Central memory CD8-positive, alpha-beta T cell (primary cell): Measurements from ENCODE around the gene MAP2.
A peak's percentile ranks its signal among the peaks of the same experiment; 100 is the strongest.

Experiments
- ATAC-seq: fragments of 150-1000 bp; cut with Tn5 transposase; replicated peaks from 2 replicates; pipeline ENCODE4 v1.10.0; 2022; ENCODE audit warnings: mild to moderate bottlenecking, moderate FRiP score, moderate number of reproducible peaks; ENCODE audit not compliant: poor library complexity, severe bottlenecking; ENCODE audit errors: extremely low read depth
- DNase-seq, 2 donors: peaks; one replicate each; pipeline ENCODE4 v3.0.0; 2021; ENCODE audit warnings: low spot score in 2 of 2
- H3K27ac Mint-ChIP-seq: one replicate; pipeline ENCODE4 v1.8.0; 2022; ENCODE audit warnings: low read depth, mild to moderate bottlenecking, moderate library complexity, mixed read lengths
- H3K27me3 Mint-ChIP-seq: one replicate; pipeline ENCODE4 v1.8.0; 2022; ENCODE audit warnings: mixed read lengths
- H3K36me3 Mint-ChIP-seq: one replicate; pipeline ENCODE4 v1.8.0; 2022; ENCODE audit warnings: mild to moderate bottlenecking, moderate library complexity, mixed read lengths; ENCODE audit not compliant: insufficient read depth
- H3K4me1 Mint-ChIP-seq: one replicate; pipeline ENCODE4 v1.8.0; 2022; ENCODE audit warnings: mixed read lengths
- H3K4me3 Mint-ChIP-seq: one replicate; pipeline ENCODE4 v1.8.0; 2022; ENCODE audit warnings: mild to moderate bottlenecking, moderate library complexity, mixed read lengths
- H3K9me3 Mint-ChIP-seq: one replicate; pipeline ENCODE4 v1.8.0; 2022; ENCODE audit warnings: mixed read lengths

MAP2 gene

GRCh38 chr2:209423562-209424198 lies at the start of gene MAP2:
MAP2 (plus strand) TSS chr2:209424047; CDS start chr2:209653171, 229,124 bp downstream.
- Mint-ChIP-seq H3K4me1 (peaks cover 9% of the 10 kb centered on the region), H3K27ac (no peak within 1 kb of the TSS), H3K4me3 (peak within 1 kb of the TSS; percentile 31), H3K27me3 (peaks cover 22% of the 10 kb centered on the region), H3K36me3 (no peaks in the 10 kb centered on the region), H3K9me3 (no peaks in the 10 kb centered on the region)
- ATAC-seq (peak; percentile 67), DNase-seq (peak in 1 of 2 donors; percentile 13)

DNA sequence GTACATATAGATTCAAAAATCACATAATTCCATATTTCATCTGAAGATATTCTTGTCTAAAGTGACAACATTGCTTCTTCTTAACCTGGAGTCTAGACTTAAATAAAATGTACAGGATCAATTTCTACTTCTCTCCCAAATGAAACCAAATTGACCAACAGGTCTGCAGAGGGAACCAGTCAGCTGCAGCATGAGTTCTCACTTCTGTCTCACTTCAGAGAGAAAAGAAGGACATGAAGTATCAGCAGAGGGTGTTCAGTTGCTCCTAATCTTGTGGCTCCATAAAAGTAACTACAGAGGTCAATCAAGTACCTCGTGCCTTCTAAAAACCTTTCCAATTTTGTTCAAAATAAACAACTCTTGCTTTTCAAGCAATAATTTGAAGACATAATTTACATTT lies 47.2 kb upstream of the MAP2 start:
- Mint-ChIP-seq H3K9me3 (peaks cover 27% of the 10 kb centered on the region), H3K4me1 (no peaks in the 10 kb centered on the region), H3K27ac (no peak overlapping the region), H3K27me3 (no peaks in the 10 kb centered on the region), H3K4me3 (no peak overlapping the region), H3K36me3 (no peaks in the 10 kb centered on the region)
- no peak for ATAC-seq
- no peak for DNase-seq

- peak; percentile 14 for ATAC-seq
Observed at GRCh38 chr2:209380293-209380692, 43.6 kb upstream of the MAP2 start.

DNA sequence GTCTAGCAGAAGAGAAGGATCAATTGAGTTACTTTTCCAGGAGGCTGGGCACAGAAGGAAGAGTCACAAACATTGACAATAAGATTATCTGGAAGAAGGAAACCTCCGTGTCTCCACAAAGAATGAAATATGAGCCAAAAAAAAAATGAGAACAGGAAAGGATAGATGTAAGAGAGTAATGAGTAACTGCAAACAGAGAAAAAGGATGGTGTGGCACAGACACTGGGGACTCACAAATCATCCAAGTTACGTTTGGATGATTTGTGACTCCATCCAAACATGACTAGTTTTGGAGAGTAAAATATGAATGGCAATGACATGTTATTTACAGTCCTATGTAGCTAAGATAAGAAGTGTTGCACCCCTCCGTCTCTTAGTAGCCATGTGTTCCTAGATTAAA lies 42.8 kb upstream of the MAP2 start:
- H3K36me3 Mint-ChIP-seq: no peaks in the 10 kb centered on the region
- no peak overlapping the region for H3K27ac Mint-ChIP-seq
- H3K4me3 Mint-ChIP-seq: no peak overlapping the region
- H3K9me3 Mint-ChIP-seq: peaks cover 3% of the 10 kb centered on the region
- ATAC-seq: no peak
- H3K27me3 Mint-ChIP-seq: no peaks in the 10 kb centered on the region
- no peaks in the 10 kb centered on the region for H3K4me1 Mint-ChIP-seq
- no peak for DNase-seq

More at GRCh38 chr2:209380293-209380692, 43.6 kb upstream of the MAP2 start:
- H3K4me1 Mint-ChIP-seq: no peaks in the 10 kb centered on the region
- DNase-seq: no peak
- no peak overlapping the region for H3K27ac Mint-ChIP-seq
- H3K4me3 Mint-ChIP-seq: no peak overlapping the region
- H3K9me3 Mint-ChIP-seq: peaks cover 11% of the 10 kb centered on the region
- H3K36me3 Mint-ChIP-seq: no peaks in the 10 kb centered on the region
- H3K27me3 Mint-ChIP-seq: no peaks in the 10 kb centered on the region

- DNase-seq: no peak
- Mint-ChIP-seq H3K27ac (no peak overlapping the region), H3K36me3 (no peaks in the 10 kb centered on the region), H3K27me3 (no peaks in the 10 kb centered on the region), H3K4me3 (no peak overlapping the region), H3K4me1 (no peaks in the 10 kb centered on the region), H3K9me3 (no peaks in the 10 kb centered on the region)
- no peak for ATAC-seq
Observed at GRCh38 chr2:209382775-209383174, 41.1 kb upstream of the MAP2 start.

DNA sequence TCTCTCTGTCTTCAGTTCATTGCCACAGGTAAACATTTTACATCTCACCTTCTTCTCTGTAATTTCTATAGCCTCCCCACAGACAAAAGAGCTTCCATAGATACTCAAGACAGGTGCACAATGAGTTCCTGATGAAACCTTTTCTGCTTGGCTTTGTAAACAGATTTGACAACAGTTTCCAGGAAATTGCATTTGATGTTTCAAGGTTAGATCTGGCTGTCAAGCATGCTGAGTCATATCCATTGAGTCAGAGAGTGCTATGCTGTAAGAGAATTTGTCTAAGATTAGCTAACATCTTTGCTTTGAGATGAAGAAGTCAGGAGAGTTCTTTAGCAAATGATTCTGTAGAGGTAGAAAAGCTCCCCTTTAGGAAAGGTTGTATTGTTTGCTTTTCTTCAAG lies 40.6 kb upstream of the MAP2 start:
- no peaks in the 10 kb centered on the region for H3K27me3 Mint-ChIP-seq
- no peak overlapping the region for H3K4me3 Mint-ChIP-seq
- no peaks in the 10 kb centered on the region for H3K4me1 Mint-ChIP-seq
- no peaks in the 10 kb centered on the region for H3K9me3 Mint-ChIP-seq
- DNase-seq (no peak), ATAC-seq (no peak)
- no peak overlapping the region for H3K27ac Mint-ChIP-seq
- no peaks in the 10 kb centered on the region for H3K36me3 Mint-ChIP-seq

GRCh38 chr2:209387389-209387788 lies 36.5 kb upstream of the MAP2 start:
- Mint-ChIP-seq H3K4me3 (no peak overlapping the region), H3K36me3 (no peaks in the 10 kb centered on the region)
- no peak for ATAC-seq

GRCh38 chr2:209388446-209389037 lies 35.3 kb upstream of the MAP2 start:
- no peak overlapping the region for H3K27ac Mint-ChIP-seq
- H3K9me3 Mint-ChIP-seq: no peaks in the 10 kb centered on the region
- H3K36me3 Mint-ChIP-seq: no peaks in the 10 kb centered on the region
- DNase-seq (no peak), ATAC-seq (no peak)
- H3K4me1 Mint-ChIP-seq: no peaks in the 10 kb centered on the region
- H3K27me3 Mint-ChIP-seq: no peaks in the 10 kb centered on the region
- no peak overlapping the region for H3K4me3 Mint-ChIP-seq

More at GRCh38 chr2:209387389-209387788, 36.5 kb upstream of the MAP2 start:
- Mint-ChIP-seq H3K27ac (no peak overlapping the region), H3K4me1 (no peaks in the 10 kb centered on the region), H3K27me3 (no peaks in the 10 kb centered on the region), H3K9me3 (no peaks in the 10 kb centered on the region)
- no peak for DNase-seq

DNA sequence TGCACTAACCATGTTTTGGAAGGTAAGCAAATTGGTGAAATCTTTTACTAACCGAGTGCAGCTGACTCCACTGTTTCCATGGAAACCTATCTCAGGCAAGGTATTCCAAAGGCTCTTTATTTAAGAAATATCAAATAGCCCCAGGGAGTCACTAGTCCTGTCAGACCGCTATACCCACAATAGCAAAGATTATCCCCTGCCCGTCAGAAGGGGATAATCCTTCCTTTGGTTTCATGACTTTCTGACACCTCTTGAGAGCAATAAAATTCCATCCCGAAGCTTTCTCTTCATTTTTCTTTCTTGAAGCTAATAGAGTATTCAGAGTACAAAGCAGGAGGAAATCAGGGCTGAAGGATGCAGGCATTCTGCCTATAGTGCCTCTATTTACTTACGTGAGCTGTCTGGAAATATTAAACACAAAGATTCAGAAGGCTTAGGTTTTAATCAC lies 34.7 kb upstream of the MAP2 start:
- peaks cover 4% of the 10 kb centered on the region for H3K9me3 Mint-ChIP-seq

DNA sequence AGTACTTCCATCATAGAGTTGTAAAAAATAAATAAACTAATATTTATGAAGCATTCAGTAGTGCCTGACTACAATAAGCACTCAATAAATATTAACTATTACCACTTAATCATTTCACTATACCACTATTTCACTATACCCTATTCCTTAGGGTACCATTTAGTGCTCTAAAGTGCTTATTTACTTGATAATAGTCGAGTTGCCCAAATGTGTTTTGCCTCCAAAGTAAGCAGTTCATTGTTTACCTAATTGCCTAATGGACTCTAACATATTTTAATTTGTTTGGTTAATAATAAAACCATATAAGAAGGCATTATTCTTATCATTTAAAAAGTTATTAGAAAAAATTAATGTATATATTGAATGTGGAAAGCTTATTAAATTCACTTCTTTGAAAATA lies 33.0 kb upstream of the MAP2 start:
- Mint-ChIP-seq H3K4me3 (no peak overlapping the region), H3K9me3 (peaks cover 13% of the 10 kb centered on the region)

More for the DNA sequence above, 34.7 kb upstream of the MAP2 start:
- no peak for ATAC-seq
- Mint-ChIP-seq H3K27ac (no peak overlapping the region), H3K4me1 (no peaks in the 10 kb centered on the region), H3K36me3 (no peaks in the 10 kb centered on the region), H3K27me3 (no peaks in the 10 kb centered on the region), H3K4me3 (no peak overlapping the region)
- DNase-seq: no peak

GRCh38 chr2:209391776-209392401 lies 32.0 kb upstream of the MAP2 start:
- Mint-ChIP-seq H3K4me1 (no peaks in the 10 kb centered on the region), H3K27me3 (no peaks in the 10 kb centered on the region), H3K36me3 (no peaks in the 10 kb centered on the region), H3K27ac (no peak overlapping the region), H3K9me3 (peaks cover 13% of the 10 kb centered on the region), H3K4me3 (no peak overlapping the region)
- ATAC-seq (no peak), DNase-seq (no peak)

More for the DNA sequence above, 33.0 kb upstream of the MAP2 start:
- H3K36me3 Mint-ChIP-seq: no peaks in the 10 kb centered on the region
- no peak for ATAC-seq
- no peaks in the 10 kb centered on the region for H3K4me1 Mint-ChIP-seq
- no peak for DNase-seq
- H3K27ac Mint-ChIP-seq: no peak overlapping the region
- no peaks in the 10 kb centered on the region for H3K27me3 Mint-ChIP-seq

DNA sequence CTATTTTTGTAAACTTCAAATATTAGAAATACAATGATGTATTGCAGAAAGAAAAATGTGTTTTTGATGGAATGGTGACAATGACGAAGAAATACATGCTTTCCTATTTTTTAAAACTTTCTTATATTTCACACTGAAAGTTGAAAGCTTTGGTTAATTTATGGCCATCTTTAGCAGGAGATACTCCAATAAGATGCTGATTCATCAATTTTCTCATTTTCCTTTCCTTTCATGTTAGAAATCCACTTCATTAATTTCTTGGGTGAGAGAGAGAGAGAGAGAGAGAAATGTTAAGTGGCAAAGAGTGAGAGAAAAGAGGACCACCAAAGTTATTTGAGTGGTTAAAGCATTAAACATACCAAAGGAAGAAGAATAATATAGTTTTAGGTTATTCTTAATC lies 28.6 kb upstream of the MAP2 start:
- H3K36me3 Mint-ChIP-seq: no peaks in the 10 kb centered on the region
- no peak overlapping the region for H3K27ac Mint-ChIP-seq

GRCh38 chr2:209395652-209396051 lies 28.2 kb upstream of the MAP2 start:
- no peaks in the 10 kb centered on the region for H3K4me1 Mint-ChIP-seq
- H3K27ac Mint-ChIP-seq: no peak overlapping the region
- ATAC-seq (no peak), DNase-seq (no peak)
- H3K27me3 Mint-ChIP-seq: no peaks in the 10 kb centered on the region
- H3K9me3 Mint-ChIP-seq: peaks cover 13% of the 10 kb centered on the region
- no peaks in the 10 kb centered on the region for H3K36me3 Mint-ChIP-seq
- H3K4me3 Mint-ChIP-seq: no peak overlapping the region

More for the DNA sequence above, 28.6 kb upstream of the MAP2 start:
- DNase-seq (no peak), ATAC-seq (no peak)
- H3K4me3 Mint-ChIP-seq: no peak overlapping the region
- peaks cover 13% of the 10 kb centered on the region for H3K9me3 Mint-ChIP-seq
- H3K27me3 Mint-ChIP-seq: no peaks in the 10 kb centered on the region
- H3K4me1 Mint-ChIP-seq: no peaks in the 10 kb centered on the region
